ENCODE measurements around the gene USP21.

GRCh38 chr1:161159087-161159912, at the start of gene USP21:
- TF ChIP-seq BACH2 (CRISPR knock-in tag; IDR thresholded peaks at IDR 0.05; ENCODE audit: borderline replicate concordance) (no peak), TCF4 (CRISPR knock-in tag; IDR thresholded peaks at IDR 0.05; ENCODE audit: borderline replicate concordance) (no peak), ZNF70 (CRISPR knock-in tag; IDR thresholded peaks at IDR 0.05) (no peak)
